Posterior vena cava (tissue), 2 donors: ENCODE measurements around the gene KDSR. TPM values are rescaled to one million over a fixed set of nuclear protein-coding genes. Genes with fewer than 3 reads are reported as not detected.
"Not testable (repeated sequence)": the region's sequence is repeated elsewhere in the genome, so short reads cannot be mapped to it uniquely, and the experiment has no call there.

Experiments used
- DNase-seq: peaks from one replicate; pipeline ENCODE4 v3.0.0-alpha.2; 2020; ENCODE audit warnings: low spot score
- intact Hi-C, 2 donors: fragments of 100-400 bp; cut with DNase I; formaldehyde crosslinking; loops; one replicate each; pipeline versions ENCODE4 v1.14.1 to v1.14.2; 2022 to 2023
- total RNA-seq, 2 donors: library from RNA; stranded (reverse); fragmentation: NEBNext Ultra II Directional; extraction: Animal tissue kit (Norgen Biotek cat#: 25700); gene quantifications; one replicate each; pipeline ENCODE4 v1.2.1, GENCODE V29; 2021
- donor health status: DM: yes; HTN: yes; CAD: no.
- donor health status: DM: yes; HTN: yes; CAD: no.

KDSR gene
- total RNA-seq, 2 donors from 2014 or later = 54.2 to 78.7 TPM

GRCh38 chr18:63373161-63373560 lies 6.2 kb upstream of the KDSR start:
- intact Hi-C loops = no loop called here
- no peak for DNase-seq

- intact Hi-C loops = loop anchor here in 1 of 2 donors (10.0 kb wide), 1 partner anchor 56 kb away; the partner anchor contains the start of gene VPS4B
- DNase-seq = no peak
These were observed 1.6 kb upstream of the KDSR start for GRCh38 chr18:63368611-63369010.

- peak; percentile 86 for DNase-seq
- intact Hi-C loops = loop anchor here in 1 of 2 donors (10.0 kb wide), 1 partner anchor 58 kb away; the partner anchor contains the start of gene VPS4B
These were observed 573 bp downstream of the KDSR start for GRCh38 chr18:63366213-63367052.

GRCh38 chr18:63365876-63366212 lies 1.2 kb downstream of the KDSR start:
- intact Hi-C loops = loop anchor here in 1 of 2 donors (10.0 kb wide), 1 partner anchor 59 kb away; the partner anchor contains the start of gene VPS4B
- no peak for DNase-seq

- no peak for DNase-seq
- intact Hi-C loops = loop anchor here in 1 of 2 donors (10.0 kb wide), 1 partner anchor 61 kb away; the partner anchor contains the start of gene VPS4B
These were observed 3.1 kb downstream of the KDSR start for GRCh38 chr18:63363951-63364350.

- intact Hi-C loops = loop anchor here in 1 of 2 donors (10.0 kb wide), 1 partner anchor 61 kb away; the partner anchor contains the start of gene VPS4B
These were observed 3.6 kb downstream of the KDSR start for GRCh38 chr18:63363420-63363819.

GRCh38 chr18:63356272-63356896 lies 10.6 kb downstream of the KDSR start:
- DNase-seq = no peak
- intact Hi-C loops = no loop called here

More at GRCh38 chr18:63363420-63363819, 3.6 kb downstream of the KDSR start:
- not testable (repeated sequence) for DNase-seq

GRCh38 chr18:63350230-63350629 lies 16.8 kb downstream of the KDSR start:
- intact Hi-C loops = no loop called here

GRCh38 chr18:63348508-63349136 lies 18.4 kb downstream of the KDSR start:
- no peak for DNase-seq
- intact Hi-C loops = no loop called here

More at GRCh38 chr18:63350230-63350629, 16.8 kb downstream of the KDSR start:
- DNase-seq = no peak

- intact Hi-C loops = no loop called here
- no peak for DNase-seq
These were observed 20.4 kb downstream of the KDSR start for GRCh38 chr18:63346480-63347183.

- DNase-seq = no peak
These were observed 21.0 kb downstream of the KDSR start for GRCh38 chr18:63346031-63346430.

GRCh38 chr18:63344918-63345317 lies 22.1 kb downstream of the KDSR start:
- intact Hi-C loops = no loop called here
- no peak for DNase-seq

More at GRCh38 chr18:63346031-63346430, 21.0 kb downstream of the KDSR start:
- intact Hi-C loops = no loop called here

GRCh38 chr18:63344263-63344662 lies 22.7 kb downstream of the KDSR start:
- DNase-seq = no peak
- intact Hi-C loops = no loop called here

GRCh38 chr18:63342206-63342605 lies 24.8 kb downstream of the KDSR start:
- DNase-seq = no peak

GRCh38 chr18:63339920-63340484 lies 27.0 kb downstream of the KDSR start:
- intact Hi-C loops = no loop called here
- DNase-seq = no peak

More at GRCh38 chr18:63342206-63342605, 24.8 kb downstream of the KDSR start:
- intact Hi-C loops = no loop called here

GRCh38 chr18:63336366-63337099 lies 30.5 kb downstream of the KDSR start:
- no peak for DNase-seq
- intact Hi-C loops = no loop called here

GRCh38 chr18:63331105-63331504 lies 35.9 kb downstream of the KDSR start:
- no peak for DNase-seq
- intact Hi-C loops = no loop called here

GRCh38 chr18:63329431-63330145 lies 37.4 kb downstream of the KDSR start:
- DNase-seq = no peak
- intact Hi-C loops = no loop called here
